Colonic mucosa (tissue), 4 donors: Measurements from ENCODE around the gene SCIN. TPM values are rescaled to one million over a fixed set of nuclear protein-coding genes. Genes with fewer than 3 reads are reported as not detected.
A peak's percentile ranks its signal among the peaks of the same experiment; 100 is the strongest.
"Not testable (repeated sequence)": the region's sequence is repeated elsewhere in the genome, so short reads cannot be mapped to it uniquely, and the experiment has no call there.

Experiments used
- DNase-seq: peaks from one replicate; pipeline ENCODE4 v3.0.0-alpha.2; 2020
- H3K27ac ChIP-seq: fragments of 200-600 bp; one replicate; pipeline ENCODE4 v1.8.0; 2021
- H3K27me3 ChIP-seq: fragments of 200-600 bp; one replicate; pipeline ENCODE4 v1.8.0; 2021
- H3K36me3 ChIP-seq: fragments of 200-600 bp; one replicate; pipeline ENCODE4 v1.8.0; 2021
- H3K4me1 ChIP-seq: fragments of 200-600 bp; one replicate; pipeline ENCODE4 v1.8.0; 2021; ENCODE audit warnings: mild to moderate bottlenecking
- H3K4me3 ChIP-seq: fragments of 200-600 bp; one replicate; pipeline ENCODE4 v1.8.0; 2021
- H3K9ac ChIP-seq, 2 donors: one replicate each; pipeline ENCODE4 v1.7.0; 2013; ENCODE audit warnings: control low read depth in 2 of 2, low read depth in 2 of 2, low read length in 2 of 2
- H3K9me3 ChIP-seq: fragments of 200-600 bp; one replicate; pipeline ENCODE4 v1.8.0; 2021
- intact Hi-C: fragments of 100-400 bp; cut with DNase I; formaldehyde crosslinking; loops from one replicate; pipeline ENCODE4 v1.14.1; 2022
- total RNA-seq, 2 donors: library from RNA; stranded (reverse); fragmentation: NEBNext Ultra II Directional in 1 of 2; extraction: Animal tissue kit (Norgen Biotek cat#: 25700) in 1 of 2; gene quantifications; one replicate each; pipeline ENCODE4 v1.2.1, GENCODE V29; 2021
- TF ChIP-seq, protein P1 (sequence below): fragments of 200-600 bp; IDR thresholded peaks from one replicate; pipeline ENCODE4 v1.8.0; 2022; ENCODE audit warnings: antibody characterized with exemption, mild to moderate bottlenecking
- donor health status: healthy.
- donor health status: DM: no; HTN: no; CAD: no.
- donor health status: DM: no; HTN: no; CAD: no.

Gene SCIN
- total RNA-seq, 2 donors from 2014 or later, result 20.8 to 57.4 TPM

DNA sequence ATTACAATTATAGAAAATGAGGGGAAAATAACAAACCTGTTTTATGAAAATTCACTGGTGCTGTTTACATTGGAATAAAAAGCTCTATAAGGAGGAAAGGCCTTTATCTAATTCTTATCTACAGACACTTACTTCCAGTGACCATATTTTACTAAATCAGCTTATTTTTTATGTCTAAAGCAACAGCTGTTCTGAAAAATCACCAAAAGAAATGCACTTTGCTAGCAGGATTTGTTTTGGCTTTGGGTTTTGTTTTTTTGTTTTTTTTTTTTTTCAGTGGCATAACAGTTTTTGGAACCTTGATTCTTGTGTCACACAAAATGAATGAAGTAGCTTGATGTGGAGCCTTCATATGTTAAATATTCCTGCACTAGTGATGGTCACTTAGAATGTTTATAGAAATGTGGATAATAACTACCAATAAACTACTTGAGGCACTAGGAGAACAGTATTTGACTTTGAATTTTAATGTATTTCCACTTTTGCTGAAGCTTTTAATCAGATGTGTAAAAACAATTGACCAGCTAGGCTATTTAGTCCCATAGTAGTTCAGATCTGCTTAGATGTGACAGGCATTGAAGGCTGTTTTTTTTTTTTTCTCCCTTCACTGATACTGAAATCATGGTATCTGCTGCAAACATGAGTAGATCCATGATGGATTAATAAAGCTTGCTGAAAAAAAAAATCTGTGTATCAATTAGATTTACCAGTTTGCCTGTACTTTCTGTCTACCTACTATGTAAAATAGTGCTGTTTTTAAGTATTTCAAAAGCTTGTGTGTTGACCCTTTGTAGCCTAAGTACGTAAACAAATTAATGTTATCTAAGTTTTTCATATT lies 119.7 kb downstream of the SCIN start:
- TF ChIP-seq, protein P1, sequence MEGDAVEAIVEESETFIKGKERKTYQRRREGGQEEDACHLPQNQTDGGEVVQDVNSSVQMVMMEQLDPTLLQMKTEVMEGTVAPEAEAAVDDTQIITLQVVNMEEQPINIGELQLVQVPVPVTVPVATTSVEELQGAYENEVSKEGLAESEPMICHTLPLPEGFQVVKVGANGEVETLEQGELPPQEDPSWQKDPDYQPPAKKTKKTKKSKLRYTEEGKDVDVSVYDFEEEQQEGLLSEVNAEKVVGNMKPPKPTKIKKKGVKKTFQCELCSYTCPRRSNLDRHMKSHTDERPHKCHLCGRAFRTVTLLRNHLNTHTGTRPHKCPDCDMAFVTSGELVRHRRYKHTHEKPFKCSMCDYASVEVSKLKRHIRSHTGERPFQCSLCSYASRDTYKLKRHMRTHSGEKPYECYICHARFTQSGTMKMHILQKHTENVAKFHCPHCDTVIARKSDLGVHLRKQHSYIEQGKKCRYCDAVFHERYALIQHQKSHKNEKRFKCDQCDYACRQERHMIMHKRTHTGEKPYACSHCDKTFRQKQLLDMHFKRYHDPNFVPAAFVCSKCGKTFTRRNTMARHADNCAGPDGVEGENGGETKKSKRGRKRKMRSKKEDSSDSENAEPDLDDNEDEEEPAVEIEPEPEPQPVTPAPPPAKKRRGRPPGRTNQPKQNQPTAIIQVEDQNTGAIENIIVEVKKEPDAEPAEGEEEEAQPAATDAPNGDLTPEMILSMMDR, result no peak
- Histone ChIP-seq H3K9ac (no peak overlapping the region), H3K27me3 (no peaks in the 10 kb centered on the region), H3K4me3 (peak overlapping the region; percentile 29), H3K9me3 (no peaks in the 10 kb centered on the region), H3K27ac (no peak overlapping the region), H3K36me3 (no peaks in the 10 kb centered on the region), H3K4me1 (no peaks in the 10 kb centered on the region)
- no peak for DNase-seq
- intact Hi-C loops, result loop anchor here (10.0 kb wide), 1 partner anchor 115 kb away; no protein-coding TSS in a partner anchor

DNA sequence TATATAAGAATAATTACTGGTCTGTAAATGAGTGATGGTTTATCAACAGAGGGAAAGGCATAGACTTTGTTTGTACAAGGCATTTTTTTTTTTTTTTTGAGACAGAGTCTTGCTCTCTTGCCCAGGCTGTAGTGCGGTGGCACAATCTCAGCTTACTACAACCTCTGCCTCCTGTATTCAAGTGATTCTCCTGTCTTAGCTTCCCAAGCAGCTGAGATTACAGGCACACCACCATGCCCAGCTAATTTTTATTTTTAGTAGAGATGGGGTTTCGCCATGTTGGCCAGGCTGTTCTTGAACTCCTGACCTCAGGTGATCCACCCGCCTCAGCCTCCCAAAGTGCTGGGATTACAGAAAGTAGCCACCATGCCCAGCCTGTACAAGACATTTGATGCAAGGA lies 120.9 kb downstream of the SCIN start:
- H3K4me3 ChIP-seq, H3K9me3 ChIP-seq, DNase-seq, H3K27ac ChIP-seq, H3K9ac ChIP-seq, H3K27me3 ChIP-seq, H3K4me1 ChIP-seq, H3K36me3 ChIP-seq: not testable (repeated sequence)
- intact Hi-C loops, result loop anchor here (10.0 kb wide), 1 partner anchor 113 kb away; no protein-coding TSS in a partner anchor

DNA sequence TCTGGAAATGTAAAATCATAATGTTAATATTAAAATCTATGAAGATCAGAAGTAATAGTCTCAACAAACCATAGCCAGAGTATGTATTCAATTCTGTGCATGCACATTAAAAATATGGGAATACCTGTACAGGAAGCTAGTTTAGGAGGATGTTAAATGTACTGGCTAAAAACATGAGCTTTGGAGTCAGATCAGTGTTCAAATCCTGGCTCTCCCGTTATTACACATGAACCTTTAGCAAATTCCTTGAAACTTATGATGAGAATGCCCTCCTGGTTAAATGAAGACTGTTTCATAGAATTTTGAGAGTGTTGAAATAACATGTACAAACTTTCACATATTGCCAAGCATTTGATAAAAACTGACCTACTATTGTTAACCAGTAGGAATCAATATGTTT lies 121.5 kb downstream of the SCIN start:
- no peak for DNase-seq
- H3K9me3 ChIP-seq, result no peaks in the 10 kb centered on the region
- no peak overlapping the region for H3K27ac ChIP-seq
- intact Hi-C loops, result loop anchor here (10.0 kb wide), 1 partner anchor 113 kb away; no protein-coding TSS in a partner anchor
- no peaks in the 10 kb centered on the region for H3K4me1 ChIP-seq
- TF ChIP-seq, protein P1, result no peak
- no peaks in the 10 kb centered on the region for H3K27me3 ChIP-seq
- H3K4me3 ChIP-seq, result no peak overlapping the region
- no peak overlapping the region for H3K9ac ChIP-seq
- no peaks in the 10 kb centered on the region for H3K36me3 ChIP-seq

DNA sequence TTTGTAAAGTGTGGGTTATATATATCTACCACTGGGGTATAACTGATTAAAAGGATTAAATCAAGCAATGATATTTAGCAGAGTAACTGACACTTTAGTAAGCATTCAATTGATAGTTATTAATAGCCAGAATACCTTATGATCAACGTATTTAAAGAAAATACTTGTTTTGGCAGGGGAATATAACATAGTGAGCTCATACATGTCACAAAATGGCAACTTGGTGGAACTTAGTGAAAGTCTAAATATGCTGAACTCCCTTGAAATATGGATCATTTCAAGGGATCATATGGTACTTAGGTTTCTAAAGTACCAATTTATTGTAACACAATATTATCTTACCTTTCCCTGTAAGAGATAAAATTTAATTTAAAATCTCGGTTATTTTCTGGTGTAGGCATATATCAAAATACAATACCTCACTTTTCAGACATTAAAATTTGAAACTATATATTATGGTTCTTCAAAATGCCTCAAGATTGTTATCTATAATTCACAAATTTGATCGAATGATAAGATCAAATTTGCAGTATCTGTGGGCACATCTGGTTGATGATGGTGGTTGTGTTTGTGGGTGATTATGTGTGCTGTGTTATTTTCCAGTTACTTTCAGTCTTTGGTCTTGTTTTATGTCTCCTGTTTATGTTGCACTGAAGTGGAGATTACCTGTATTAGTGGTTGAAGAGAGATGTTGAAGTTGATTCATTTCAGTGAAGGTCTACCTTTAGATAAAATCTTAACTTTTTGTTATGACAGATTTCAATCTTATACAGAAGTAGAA lies 122.1 kb downstream of the SCIN start:
- H3K4me1 ChIP-seq, result no peaks in the 10 kb centered on the region
- TF ChIP-seq, protein P1, result no peak
- no peak for DNase-seq
- intact Hi-C loops, result loop anchor here (10.0 kb wide), 1 partner anchor 112 kb away; no protein-coding TSS in a partner anchor
- H3K27me3 ChIP-seq, result no peaks in the 10 kb centered on the region
- no peaks in the 10 kb centered on the region for H3K36me3 ChIP-seq
- no peak overlapping the region for H3K27ac ChIP-seq
- no peaks in the 10 kb centered on the region for H3K9me3 ChIP-seq
- no peak overlapping the region for H3K9ac ChIP-seq
- no peak overlapping the region for H3K4me3 ChIP-seq

DNA sequence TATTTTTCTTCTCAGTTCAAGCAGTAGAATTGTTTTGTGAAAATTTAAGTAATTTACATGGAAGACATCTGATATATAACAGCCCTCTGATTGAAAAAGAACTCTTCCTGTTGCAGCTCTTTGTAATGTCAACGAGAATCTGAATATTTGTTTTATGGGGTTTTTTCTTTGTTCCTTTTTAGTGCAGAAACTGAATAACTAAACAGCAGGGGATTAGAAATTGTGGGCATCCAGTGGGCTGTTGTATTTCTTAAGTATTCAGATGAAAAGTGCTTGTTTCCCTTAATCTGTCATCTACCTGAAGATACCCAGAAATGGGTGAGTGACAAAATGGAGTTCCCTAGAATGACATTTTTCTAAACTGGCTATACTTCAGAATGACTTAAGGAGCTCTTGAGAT lies 124.3 kb downstream of the SCIN start:
- Histone ChIP-seq H3K4me3 (no peak overlapping the region), H3K9ac (no peak overlapping the region), H3K36me3 (no peaks in the 10 kb centered on the region), H3K4me1 (no peaks in the 10 kb centered on the region), H3K27me3 (no peaks in the 10 kb centered on the region), H3K27ac (no peak overlapping the region), H3K9me3 (no peaks in the 10 kb centered on the region)
- intact Hi-C loops, result loop anchor here (10.0 kb wide), 1 partner anchor 110 kb away; no protein-coding TSS in a partner anchor
- TF ChIP-seq, protein P1, result no peak
- DNase-seq, result no peak
